Measurements from ENCODE around the gene MLC1.
"Not testable (repeated sequence)": the region's sequence is repeated elsewhere in the genome, so short reads cannot be mapped to it uniquely, and the experiment has no call there.

The MLC1 gene

DNA sequence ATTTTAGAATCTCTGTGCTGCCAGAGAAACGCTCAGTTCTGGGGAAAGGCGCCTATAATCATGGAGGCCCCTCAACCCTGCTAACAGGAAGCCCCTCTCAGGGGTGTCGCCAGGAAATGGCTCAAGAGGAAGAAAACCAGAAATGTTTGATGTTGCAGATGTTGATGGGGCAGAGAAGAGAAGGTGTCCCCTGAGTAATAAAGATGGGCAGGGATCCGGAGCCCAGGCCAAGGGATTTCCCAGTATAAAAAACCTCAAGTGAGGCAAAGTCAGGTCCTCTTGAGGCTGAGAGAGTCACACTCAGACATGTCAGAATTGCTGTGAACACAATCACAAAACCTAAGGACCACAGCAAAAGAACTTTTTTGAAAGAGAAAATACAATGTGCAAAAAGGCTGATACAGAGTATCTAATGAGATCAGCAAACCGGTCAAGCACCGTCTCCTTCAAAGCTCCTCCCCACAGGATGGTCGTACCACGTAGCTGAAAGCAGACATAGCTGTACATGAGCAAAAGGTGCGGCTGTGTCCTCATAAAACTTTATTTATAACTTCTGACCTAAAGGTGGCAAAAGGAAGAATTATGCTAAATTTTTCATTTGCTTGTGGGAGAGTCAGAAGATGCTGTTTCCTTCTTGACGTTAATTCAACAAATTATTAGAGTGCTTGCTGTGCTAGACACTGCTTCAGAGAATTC is 16.8 kb upstream of the MLC1 start:
- no peak for DNase-seq

DNA sequence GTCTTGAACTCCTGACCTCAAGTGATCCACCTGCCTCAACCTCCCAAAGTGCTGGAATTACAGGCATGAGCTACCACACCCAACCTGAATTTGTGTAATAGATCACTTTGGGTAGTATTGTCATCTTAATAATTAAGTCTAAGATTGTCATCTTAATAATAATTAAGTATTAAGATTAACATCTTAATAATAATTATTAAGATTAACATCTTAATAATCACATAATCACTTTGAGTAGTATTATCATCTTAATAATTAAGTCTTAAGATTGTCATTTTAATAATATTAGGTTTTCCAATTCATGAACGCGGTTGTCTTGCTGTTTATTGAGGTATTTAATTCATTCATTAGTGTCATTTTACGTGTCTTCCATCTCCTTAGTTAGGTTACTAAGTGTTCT is 12.8 kb upstream of the MLC1 start:
- no peak for DNase-seq

DNA sequence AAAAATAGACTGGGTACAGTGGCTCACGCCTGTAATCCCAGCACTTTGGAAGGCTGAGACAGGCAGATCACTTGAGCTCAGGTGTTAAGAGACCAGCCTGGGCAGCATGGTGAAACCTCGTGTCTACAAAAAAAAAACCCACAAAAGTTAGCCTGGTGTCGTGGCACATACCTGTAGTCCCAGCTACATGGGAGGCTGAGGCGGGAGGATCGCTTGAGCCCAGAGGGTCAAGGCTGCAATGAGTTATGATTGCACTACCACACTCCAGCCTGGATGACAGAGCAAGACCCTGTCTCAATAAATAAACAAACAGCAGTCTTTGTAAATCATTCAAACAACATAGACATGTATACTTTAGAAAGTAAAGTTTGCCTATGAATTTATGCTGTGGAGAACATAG is 7.1 kb upstream of the MLC1 start:
- DNase-seq, result no peak

DNA sequence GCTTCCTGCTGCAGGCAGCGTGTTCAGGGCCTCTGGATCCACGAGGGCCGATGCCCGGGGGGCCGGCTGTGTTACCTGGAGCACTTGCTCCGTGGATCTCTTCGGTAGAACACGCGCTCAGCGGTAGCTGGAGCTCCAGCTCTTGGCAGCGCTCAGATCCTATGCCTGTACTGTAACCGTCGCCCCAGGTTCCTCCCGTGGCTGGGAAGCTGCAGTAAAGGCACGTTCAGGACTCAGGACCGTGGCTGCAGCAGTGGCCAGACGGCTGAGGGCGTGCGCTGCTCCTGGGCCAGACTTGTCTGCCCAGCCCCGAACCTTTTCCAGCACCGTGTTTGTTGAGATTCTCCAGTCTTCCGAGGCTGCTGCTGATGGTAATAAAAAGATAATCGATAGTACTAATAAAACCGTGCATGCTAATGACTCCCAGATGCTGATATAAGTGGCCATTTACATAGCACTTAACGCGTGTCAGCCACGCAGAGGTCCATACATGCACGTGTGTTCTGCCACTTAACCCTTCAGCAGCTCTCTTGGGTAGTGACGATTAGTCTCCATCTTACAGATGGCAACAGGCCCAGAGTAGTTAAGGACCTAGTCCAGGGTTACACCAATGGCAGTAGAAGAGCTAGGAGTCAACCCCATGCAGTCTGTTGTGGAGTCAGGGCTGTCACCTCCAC is 6.0 kb upstream of the MLC1 start:
- DNase-seq, result no peak

DNA sequence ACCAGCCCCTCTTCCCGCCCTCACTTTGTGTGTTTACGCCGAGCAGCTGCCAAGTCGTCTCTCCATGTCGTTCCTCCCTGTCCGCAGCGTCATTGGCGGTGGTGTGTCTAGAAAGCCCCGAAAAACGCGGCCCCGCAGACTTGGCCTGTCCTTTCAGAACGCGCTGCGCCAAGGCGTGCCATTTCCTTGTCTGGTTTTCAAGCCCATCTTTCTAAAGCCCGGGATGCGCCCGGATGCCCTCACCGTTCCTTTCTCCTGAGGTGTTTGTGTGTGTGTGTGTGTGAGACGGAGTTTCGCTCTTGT is 5.1 kb upstream of the MLC1 start:
- no peak for DNase-seq

DNA sequence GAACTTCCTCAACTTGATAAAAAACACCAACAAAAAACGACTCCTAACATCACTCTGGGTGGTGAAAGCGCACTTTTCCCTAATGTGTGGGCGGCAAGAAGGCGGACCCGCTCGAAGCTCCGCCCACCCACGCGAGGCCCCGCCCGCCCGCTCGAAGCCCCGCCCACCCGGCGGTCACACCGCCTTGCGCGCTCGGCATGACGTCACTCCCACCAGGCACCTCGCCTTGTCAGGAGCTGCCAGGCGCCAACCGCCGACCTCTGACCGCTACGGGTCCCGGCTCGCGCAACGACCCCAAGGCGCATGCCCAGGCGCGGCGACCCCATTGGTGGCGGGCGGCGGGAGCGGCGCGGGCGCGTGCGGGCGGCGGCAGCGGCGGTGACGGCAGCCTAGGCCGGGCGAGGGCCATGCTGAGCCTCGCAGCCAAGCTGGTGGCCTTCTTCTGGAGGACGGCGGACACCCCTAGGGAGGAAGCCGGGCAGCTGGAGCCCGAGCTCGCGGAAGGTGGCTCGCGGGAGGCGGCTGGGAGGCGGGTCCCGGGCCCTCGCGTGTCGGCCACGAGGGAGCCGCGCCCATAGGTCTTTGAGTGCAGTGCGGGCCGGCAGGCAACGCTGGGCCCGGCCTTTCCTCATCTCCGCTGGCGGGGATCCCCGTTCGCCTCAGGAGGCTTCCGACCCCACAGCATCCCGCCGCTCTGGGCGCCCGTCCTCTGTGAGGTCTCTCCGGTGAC is 4.6 kb upstream of the MLC1 start, which contains the start of gene MOV10L1:
MOV10L1 (plus strand) TSS at position 325 of the 730 bp plus-strand sequence; CDS start at position 408, 83 bp downstream.
- DNase-seq, result no peak

DNA sequence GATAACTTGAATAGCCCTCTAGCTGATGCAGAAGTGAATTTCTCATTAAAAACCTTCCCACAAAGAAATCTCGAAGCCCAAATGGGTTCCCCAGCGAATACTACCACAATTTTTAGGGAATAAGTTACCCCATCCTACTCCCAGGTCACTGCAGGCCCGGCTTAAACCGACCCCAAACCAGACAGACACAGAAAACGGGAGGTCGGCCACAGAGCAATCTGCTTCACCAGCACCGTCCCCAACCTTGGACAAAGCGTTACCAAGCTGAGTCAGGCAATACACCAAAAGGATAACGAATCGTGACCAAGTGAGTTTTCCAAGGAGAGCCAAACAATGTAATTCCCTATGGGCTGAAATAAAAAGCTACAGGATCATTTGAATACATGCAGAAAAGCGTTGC is 4.0 kb upstream of the MLC1 start:
- no peak for DNase-seq

DNA sequence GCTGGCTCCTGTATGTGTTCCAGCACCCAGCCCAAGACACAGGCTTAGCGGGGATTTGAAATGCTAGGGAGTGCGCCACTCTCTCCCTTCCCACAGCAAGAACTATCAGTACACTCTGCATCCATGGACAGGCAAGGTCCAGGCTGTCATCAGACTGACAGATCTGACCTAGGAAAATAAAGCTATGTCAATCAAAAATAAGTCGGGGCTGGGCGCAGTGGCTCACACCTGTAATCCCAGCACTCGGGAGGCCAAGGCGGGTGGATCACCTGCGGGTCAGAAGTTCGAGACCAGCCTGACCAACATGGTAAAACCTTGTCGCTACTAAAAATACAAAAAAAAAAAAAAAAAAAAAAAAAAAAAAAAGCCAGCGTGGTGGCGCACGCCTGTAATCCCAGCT is 2.9 kb upstream of the MLC1 start:
- no peak for DNase-seq

DNA sequence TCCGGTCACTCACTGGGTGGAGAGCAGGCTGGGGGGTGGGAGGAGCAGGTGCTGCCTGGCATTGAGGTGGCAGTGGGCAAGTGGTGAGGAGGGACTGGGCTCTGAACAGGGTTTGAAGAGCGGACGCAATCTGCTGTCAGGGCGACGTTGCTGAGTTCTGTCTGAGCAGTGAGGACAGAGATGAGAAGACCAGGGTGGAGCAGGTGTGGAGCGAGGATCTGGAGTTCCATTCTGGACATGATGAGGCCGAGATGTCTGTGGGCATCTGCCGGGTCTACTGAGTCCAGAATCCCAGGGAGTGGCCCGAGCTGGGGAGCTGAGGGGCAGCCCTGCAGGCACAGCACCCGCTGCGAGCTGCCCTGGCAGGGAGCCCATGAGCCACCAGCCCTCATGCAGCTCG is 2.4 kb upstream of the MLC1 start:
- no peak for DNase-seq

DNA sequence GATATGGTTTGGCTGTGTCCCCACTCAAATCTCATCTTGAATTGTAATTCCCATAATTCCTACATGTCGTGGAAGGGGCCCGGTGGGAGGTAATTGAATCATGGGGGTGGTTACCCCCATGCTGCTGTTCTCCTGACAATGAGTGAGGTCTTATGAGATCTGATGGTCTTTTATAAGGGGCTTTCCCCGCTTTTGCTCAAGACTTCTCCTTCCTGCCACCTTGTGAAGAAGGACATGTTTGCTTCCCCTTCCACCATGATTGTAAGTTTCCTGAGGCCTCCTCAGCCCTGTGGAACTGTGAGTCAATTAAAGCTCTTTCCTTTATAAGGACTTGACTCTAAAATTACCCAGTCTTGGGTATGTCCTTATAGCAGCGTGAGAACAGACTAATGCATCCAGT is 1.7 kb upstream of the MLC1 start:
- DNase-seq, result not testable (repeated sequence)

DNA sequence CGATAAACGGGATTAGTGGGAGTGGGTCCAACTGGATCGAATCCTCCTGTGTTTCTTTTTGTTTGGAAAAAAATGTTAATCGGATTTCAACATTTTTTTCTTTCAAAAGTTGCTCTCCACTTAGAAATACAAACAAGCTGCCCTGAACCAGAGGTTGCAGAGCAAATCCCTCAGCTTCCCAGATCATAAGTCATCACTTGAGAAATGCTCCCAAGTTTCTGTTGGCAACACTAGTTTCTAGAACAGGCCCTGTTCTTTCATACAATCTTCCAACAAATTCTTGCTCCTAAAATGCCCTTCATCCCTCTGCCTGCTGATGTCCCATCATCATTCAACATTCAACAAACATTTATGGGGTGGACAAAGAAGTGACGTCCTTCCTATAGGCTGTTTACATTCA is 1.3 kb upstream of the MLC1 start:
- no peak for DNase-seq

DNA sequence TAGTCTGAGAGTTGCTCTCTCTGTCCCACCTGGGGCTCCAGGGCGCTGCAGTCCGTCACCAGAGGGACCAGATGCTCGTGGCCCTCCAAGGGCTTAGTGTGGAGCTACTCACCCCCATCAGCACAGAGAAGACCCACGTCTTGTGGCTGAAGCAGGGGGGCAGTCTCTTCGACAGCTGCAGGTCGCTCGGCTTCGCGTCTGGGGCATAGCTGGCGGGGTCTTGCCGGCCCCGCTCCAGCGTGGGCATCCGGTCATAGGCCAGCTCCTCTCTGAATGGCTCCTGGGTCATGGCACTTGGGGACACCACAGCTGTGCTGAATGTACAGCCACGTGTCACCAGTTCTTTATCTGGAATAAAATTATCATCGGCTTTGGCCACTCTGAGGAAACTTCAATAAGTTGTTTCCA is 608 bp downstream of the MLC1 start:
- no peak for DNase-seq

DNA sequence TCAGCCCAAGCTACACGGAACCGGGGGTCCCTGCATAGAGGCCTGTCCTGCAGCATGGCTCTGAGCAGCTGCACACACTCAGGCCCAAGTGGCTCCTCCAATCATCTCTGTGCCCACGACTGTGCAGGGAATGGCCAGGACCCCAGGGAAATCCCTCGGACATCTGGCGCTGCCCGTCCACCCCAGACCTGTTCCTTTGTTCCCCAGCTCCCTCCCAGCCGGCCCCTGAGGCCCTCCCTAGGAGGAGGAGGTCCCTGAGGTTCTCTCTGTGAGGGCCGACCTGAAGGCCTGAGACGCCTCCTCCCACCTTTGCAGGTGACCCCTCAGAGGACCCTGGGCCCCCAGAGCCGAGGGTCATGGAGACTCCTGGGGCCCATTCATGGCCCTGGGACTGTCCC is 1.1 kb downstream of the MLC1 start:
- no peak for DNase-seq

DNA sequence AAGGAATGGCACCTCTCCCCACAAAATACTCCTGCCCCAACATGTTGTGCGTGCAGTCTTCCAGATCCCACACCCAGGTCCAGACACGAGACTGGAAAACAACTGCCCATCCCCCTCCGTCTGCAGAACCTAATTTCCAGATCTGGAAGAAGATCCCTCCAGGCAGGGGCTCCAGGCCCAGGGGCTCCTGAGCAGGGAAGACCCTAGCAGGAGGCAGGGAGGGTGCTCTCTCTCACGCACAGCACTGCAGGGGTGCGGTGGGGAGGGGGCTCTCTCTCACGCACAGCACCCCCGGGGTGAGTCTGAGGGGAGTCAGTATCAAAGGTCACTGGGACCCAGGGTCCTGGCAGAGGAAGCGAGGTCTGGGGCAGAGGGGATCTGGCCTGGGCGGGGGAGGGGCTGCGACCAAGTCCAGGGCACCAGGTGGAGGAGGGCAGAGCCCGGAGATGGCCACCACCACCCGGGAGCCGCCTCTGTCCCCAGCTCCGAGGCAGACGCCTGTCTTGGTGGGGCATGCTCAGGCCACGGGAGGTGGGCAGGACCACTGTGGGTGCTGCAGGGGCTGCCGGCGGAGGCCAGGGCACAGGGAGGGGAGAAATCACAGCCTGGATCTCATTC is 1.7 kb downstream of the MLC1 start:
- DNase-seq, result no peak

DNA sequence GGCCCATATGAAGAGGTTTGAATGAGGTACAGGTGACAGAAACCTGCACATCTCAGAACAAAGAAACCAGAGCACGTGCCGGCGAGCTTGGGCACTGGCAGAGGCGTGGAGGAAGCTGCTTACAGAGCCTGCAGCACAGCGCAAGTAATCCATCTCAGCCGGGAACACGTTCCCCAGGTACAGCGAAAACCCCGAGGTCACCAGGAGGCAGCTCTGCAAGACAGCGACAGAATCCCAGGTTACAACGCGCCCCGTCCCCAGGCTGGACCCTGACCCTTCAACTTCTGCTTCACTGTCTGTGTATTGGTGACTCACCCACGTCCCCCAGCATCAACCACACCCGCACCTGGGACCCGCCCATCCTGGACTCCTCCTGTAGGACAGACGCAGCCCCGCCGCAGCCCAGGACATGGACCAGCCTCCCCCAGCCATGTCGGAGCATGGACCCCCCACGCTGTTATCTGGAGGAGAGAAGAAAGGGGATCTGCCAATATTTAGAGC is 2.2 kb downstream of the MLC1 start:
- no peak for DNase-seq

DNA sequence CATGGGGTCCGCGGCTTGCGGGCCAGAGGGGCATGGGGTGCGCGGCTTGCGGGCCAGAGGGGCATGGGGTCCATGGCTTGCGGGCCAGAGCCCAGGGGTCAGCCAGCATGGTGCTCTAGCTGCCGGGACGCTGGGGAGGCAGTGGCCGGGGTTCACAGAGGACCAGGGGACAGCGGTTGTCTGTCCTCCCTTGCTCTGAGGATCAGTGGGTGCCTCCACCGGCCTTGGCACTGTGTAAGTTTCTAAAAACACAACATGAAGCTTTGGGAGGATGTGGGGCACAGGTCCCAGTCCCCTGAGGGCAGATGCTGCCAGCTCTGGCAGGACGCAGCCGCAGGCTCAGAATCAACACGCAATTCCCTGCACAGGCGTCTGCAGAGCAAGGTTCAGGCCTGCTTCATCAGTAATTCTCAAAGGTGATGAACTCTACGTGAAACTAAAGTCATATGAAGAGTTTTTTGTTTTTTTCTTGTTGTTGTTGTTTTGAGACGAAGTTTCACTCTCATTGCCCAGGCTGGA is 3.0 kb downstream of the MLC1 start:
- no peak for DNase-seq

DNA sequence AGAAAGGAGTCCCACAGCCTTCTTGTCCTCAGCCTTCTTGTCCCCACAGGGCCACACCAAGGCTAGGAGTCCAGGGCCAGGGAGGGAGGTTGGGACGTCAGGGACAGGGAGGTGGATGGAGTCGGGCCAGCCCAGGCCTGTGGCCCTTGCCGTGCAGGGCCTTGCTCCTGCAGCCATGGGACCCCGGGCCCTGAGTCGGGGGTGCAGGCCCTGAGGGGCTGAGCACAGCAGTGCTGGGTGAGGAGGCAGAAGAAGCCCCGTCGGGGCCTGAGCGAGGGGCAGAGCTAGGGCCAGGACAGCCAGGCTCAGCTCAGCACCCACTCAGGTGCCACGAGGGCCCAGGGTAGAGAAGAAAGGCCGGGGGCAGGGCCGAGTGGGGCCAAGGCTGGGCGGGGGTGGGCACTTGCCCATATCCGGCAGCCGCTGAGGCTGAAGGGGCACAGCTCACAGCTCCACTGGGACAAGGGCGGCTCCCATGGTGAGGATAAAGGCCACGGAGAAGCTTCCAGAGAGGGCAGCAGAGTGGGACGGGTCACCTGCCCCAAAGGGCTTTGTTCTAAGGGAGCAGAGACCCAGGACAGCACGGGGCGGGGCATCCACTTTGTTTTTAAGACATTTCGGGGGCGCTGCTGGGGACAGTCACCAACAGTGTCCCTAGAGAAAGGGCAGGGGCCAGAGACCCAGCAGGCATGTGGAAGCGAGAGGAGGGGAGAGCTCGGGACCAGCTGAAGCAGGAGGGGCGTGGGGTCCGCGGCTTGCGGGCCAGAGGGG is 3.6 kb downstream of the MLC1 start:
- no peak for DNase-seq

DNA sequence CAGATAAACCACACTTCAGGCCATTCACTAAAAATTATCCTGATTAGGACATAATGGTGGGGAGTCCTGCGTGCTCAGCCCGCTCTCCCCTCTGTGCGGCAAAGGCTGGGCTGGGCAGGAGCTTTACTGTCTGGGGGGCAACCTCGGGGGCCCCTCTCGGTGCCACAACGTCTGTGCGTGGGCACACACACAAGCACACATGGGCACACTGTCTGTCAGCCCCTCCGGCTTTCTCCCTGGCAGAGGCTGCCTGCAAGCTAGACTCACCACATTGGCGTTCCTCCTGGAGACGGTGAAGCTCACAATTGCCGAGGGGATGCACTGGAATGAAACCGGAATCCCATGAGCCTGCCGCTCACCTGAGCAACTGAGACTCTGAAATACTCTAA is 5.2 kb downstream of the MLC1 start:
- no peak for DNase-seq

DNA sequence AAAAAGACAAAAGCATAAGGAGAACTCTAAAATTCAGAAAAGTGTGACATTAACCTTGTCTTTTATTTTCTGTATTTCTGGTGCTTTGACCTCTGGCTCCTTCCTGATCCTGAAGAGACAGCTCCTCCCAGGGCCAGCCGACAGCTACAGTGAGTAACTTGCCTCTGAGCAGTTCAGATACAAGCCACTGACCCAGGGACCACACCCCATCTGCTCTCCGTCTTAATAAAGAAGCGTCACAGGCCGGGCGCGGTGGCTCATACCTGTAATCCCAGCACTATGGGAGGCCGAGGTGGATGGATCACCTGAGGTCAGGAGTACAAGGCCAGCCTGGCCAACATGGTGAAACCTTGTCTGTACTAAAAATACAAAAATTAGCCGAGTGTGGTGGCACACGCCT is 6.5 kb downstream of the MLC1 start:
- no peak for DNase-seq

DNA sequence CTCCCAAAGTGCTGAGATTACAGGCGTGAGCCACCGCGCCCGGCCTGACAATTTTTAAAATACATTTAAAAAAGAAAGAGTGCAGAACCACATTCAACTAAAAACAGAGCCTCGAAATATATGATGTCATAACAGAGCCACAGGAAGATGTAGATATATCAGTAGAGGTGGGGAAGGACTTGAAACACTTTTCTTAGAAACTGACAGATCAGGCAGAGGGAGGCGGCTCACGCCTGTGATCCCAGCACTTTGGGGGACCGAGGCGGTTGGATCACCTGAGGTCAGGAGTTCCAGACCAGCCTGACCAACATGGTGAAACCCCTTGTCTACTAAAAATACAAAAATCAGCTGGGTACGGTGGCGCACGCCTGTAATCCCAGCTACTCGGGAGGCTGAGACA is 7.0 kb downstream of the MLC1 start:
- DNase-seq, result no peak

DNA sequence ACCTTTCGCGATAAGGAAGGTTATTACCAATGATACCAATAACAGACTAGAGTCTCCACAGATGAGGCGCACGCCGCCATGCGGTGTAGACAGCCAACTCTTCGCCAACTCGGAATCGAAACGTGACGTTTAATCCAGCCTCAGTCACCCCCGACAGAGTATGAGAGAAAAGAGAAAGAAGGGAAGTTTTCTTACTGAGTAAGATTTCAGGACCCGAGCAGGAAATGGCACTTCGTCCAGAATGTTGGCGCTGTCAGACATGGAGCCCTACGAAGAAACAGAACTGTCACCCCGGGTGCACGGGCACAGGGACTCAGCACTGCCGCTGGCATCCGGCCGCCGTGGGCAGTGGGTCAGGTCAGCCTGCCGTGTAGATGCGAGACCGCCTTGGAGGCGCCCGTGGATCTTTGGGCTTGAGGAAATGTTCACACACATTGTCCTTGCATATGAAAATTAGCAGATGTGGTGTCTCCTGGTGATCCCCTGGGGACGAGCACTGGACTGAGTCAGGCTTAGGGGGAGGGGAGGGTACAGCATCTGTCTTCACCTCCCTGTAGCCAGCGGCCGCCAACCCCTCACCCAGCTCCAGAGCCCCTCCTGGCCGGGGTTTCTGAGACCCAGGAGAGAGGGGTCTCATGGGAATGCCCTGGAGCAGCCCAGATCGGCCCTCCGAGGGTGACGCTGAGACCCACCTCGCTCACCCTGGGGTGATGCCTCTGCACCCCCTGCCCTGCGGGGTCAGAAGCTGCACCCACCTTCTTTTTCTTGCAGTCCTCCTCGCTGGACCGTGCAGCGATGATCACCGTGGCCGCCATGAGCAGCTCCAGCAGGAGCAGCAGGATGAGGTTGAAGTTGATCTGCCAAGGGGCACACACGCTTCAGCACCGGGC is 8.3 kb downstream of the MLC1 start:
- DNase-seq, result no peak

All from NCI-H1436 treated with DMSO at 0.1 percent for 48 hours (cell line).